SW 1271 (cell line): ENCODE data around the gene TP53I11.

Source experiments
- DNase-seq, 2 experiments: peaks; one replicate each; lab custom pipeline; 2025; lab: John Stamatoyannopoulos, UW

TP53I11 gene

DNA sequence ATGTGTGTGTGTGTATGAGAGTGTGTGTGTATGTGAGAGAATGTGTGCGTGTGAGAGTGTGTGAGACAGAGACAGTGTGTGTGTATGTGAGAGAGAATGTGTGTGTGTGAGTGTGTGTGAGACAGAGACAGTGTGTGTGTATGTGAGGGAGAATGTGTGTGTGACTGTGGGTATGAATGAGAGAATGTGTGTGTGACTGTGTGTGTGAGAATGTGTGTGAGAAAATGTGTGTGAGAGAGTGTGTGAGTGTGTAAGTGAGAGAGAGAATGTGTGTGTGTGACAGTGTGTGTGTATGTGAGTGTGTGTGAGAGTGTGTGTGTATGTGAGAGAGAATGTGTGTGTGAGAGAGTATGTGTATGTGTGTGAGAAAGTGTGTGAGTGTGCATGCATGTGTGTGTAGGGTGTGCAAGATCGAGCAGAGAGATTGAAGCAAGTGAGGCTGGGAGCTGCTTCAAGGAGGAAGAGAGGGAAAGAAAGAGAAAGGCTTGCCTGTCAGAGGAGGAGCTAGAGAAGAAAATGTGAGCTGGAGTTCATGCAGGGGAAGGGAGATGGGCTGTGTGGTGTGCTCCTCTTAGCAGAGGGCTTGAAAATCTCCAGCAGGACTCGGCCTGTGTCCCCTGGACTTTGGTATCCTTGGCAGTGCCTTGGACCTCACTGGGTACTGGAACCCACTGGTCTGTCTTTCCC lies 27.7 kb upstream of the TP53I11 start:
- no peak for DNase-seq

DNA sequence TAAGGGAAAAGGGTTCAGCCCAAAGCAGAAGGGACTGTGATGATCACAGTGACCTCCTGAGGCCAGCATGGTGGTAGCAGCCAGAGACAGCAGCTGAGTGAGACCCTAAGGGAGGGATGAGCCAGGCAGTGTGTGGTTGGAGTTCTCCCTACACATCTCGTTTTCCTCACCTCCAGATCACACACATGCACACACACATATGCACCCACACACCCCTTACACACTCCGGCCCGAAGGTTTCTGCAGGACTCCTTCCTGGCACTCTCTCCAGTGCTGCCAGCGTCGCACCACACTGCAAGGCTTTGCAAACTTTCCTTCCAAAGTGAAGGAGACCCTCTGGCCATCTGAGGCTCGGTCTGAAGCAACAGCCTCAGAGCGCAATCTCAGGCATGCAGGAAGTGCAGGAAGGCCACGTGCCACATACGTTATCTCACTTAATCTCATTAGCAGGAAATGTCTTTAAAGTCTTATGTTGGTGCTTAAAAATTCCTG lies 26.9 kb upstream of the TP53I11 start:
- no peak for DNase-seq

GRCh38 chr11:44976576-44976975 lies 25.9 kb upstream of the TP53I11 start:
- DNase-seq: no peak

GRCh38 chr11:44974402-44975000 lies 23.8 kb upstream of the TP53I11 start:
- DNase-seq: no peak

- DNase-seq: no peak
Observed at GRCh38 chr11:44973632-44974401, 23.1 kb upstream of the TP53I11 start.

DNA sequence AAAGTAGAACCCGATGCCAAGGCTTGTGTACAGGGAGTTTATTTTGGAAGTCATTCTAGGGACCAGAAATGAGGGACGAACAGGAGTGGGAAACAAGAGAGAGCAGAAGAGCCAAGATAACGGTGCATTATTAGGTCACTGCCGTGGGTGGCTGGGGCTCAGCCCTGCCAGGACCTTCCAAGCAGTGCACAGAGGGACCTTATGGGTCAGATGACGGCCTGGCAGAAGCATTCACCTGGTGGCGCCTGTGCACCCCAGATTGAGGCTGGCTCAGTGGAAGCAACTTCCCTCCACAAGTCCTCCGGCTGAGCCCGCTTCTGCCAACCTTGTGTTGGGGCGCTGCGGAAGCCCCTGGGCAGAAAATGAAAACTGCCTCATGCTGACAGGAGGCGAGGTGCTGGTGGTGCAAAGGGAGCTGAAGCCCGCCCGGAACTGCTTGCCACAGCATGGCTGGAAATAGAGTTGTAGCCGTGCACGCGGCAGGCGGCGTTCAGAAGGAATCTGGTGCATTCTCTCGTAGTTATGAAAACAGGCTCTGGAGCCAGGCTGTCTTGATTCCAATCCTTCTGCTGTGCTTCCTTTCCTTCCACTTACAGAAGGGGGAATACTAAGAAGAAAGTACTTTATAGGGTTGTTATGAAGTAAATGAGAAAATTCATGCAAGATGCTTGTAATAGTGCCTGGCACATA lies 22.2 kb upstream of the TP53I11 start:
- no peak for DNase-seq

- no peak for DNase-seq
Observed at GRCh38 chr11:44971185-44971584, 20.5 kb upstream of the TP53I11 start.

- DNase-seq: no peak
Observed at GRCh38 chr11:44970293-44970692, 19.6 kb upstream of the TP53I11 start.

DNA sequence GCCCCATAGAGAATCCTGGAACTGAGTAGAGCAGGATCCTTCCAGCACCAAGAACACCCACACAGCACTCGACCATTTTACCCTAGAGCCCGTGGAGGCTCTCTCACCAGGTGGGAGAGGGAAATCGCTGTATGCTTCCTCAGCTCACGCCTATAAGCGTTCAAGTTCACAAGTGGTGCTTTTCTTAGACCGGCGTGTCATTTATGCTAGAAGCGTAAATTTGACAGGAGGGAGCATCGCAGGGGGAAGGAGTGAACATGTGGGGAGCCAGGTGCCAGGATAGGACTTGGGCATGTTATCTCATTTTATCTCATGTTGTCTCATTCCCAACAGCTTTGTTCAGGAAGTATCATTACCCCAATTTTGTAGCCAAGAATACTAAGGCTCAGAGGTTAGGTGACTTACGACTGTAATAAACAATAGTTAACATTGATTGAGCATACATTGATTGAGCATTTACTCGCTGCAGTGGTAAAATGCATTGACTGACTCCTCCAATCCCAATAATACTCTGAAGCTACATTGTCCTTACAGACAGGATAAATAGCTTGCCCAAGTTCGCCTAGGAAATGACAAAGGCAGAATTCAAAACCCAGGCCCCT lies 19.1 kb upstream of the TP53I11 start:
- no peak for DNase-seq

DNA sequence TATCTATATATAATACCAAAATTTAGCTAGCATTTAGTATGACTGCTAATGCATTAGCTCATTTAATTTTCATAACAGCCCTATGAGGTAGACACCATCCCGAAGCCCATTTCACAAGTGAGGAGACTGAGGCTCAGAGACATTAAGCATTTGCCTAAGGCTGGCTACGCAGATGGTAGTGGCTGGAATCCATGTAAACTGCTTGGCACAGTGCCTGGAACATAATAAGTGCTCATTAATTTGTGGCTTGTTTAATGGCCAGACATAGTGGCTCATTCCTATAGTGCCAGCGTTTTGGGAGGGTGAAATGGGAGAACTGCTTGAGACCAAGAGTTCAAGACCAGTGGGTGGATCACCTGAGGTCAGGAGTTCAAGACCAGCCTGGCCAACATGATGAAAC lies 17.8 kb upstream of the TP53I11 start:
- DNase-seq: no peak

DNA sequence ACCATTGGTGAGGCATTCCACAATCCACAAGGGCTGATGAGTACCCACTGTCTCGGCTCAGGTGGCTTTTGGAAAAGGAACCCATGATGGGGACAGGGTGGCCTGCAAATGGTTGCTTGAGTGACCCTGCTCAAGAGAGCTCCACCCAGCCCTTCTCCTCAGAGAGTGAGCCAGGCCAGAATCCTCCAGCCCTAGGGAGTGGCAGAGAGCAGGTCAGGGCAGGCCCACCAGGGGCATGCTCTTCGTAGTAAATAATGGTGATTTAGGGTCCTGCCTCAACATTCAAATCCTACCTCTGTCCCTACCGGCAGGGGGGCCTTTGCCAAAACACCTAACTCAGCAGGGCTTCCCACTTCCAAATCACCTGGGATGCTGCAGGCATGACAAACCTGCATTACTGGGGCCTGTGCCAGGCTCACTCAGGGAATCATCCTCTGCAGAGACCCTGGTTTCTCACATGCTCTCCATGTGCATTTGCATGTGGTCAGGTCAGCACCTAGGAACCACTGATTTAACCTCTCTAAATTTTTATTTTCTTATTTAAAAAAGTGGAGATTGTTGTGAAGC lies 17.3 kb upstream of the TP53I11 start:
- DNase-seq: no peak

GRCh38 chr11:44966694-44967093 lies 16.0 kb upstream of the TP53I11 start:
- no peak for DNase-seq

DNA sequence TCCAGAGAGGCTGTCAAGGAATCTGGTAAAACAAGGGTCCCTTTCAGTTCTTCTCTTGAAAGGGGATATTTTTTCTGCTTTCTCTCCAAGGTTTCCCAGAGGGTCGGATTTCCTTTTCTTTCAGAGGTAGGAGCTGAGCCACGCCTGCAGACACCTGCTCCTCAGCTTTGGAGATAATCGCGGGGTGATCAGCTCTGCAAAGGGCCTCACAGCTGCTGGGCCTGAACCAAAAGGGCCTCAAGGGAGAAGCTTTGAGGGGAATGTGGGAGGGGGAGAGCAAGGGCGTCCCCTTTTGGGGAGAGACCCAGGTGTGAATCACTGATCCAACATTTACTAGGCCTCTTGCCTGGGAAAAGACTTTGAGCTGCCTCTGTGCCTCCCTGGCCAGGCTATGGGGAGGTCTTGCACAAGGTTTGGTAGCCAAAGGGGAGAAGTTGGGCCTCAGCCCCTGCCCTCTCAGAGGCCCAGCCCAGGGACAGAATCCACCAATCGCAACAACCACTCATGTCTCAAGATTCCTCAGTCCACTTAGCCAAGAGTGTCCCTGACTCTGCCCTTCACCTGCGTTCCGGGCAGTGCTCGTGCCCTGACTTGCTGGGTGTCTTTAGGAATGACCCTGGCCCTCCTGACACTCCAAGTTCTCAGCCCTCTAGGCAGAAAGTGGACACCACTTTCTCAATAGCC lies 14.0 kb upstream of the TP53I11 start:
- DNase-seq: no peak

DNA sequence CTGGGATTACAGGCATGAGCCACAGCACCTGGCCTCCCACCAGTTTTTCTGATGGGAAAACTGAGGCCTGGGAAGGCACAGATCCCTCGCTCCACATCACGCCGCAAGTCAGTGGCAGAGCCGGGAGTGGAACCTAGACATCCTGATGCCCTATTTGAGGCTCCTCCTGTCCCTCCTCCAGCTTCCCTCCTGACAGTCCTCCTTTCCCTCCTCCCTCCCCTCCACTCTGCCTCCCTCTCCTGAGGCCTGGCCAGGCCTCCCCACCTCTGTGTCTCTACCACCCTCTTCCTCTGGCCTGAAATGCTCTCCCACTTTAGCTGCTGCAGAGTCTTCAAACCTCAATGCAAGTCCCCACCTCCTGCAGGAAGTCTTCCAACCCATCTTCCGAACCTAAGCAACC lies 13.3 kb upstream of the TP53I11 start:
- DNase-seq: no peak

- DNase-seq: no peak
Observed at GRCh38 chr11:44963136-44963535, 12.5 kb upstream of the TP53I11 start.

DNA sequence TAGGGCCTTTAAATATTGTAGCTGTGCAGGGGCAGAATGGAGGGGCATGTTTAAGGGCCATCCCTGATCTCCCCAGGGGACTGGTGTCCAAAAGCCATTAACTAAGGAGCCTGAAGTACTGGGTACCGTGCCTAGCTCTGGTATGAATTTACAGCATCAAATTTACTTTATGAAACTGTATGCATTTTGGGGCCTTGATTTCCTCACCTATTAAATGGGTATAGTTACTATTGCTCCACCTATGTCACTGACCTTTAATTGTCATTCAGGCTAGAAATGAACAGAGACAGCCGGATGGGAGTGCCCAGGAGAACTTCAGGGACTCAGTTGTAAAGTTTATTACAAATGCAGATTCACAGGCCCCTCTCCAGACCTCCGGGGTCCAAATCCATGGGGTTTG lies 11.8 kb upstream of the TP53I11 start:
- DNase-seq: no peak

DNA sequence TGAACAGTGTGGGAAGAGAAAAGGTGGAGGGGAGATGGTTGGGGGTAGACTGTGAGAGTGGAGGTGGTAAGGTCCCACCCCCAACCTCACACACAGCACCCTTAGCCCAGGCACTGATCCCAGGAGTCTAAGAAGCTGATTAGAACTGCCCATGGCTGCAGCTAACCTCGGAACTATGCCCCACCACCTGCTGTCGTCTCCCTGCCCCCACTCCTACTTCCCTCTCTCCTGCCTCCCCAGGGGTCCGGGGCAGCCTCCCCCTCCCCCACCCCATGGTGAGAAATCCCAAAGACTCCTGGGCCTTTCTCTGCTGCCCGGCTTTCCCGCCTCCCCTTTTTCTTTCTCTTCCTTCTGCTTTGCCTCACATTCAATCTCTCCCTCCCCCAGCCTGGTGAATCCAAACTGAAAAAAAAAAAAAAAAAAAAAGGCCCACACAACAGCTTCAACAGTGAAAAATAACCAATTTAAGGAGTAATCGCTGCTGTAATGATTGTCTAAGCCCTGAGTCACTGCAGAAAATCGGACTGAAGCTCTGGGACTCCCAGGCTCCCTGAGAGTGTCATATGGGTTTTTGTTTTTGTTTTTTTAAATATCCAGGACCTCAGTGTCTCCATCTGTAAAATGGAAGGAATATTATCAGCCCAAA lies 9.6 kb upstream of the TP53I11 start:
- no peak for DNase-seq

GRCh38 chr11:44959064-44959463 lies 8.4 kb upstream of the TP53I11 start:
- DNase-seq: no peak

GRCh38 chr11:44957776-44958564 lies 7.3 kb upstream of the TP53I11 start:
- no peak for DNase-seq

DNA sequence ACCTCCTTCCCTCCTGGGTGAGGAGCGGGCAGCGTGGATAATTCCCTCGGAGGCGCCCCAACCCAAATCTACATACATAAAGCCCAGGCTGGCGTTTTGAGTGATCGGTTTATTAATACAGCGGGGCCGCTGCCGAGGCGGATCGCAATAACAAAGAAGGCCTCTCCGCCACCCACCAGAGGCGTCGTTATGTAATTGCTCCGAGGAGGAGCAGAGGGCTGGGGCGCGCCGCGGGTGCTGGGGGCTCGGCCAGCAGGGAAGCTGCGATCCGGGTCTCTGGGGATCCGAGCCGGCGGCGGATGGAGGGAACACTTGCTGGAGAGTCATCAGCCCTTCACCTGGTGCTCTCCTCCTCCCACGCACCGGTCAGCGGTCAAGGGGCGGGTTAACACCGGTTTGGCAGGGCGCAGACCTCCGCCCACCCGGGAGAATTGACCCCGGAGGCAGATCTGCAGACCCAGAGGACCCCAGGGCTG lies 6.4 kb upstream of the TP53I11 start:
- no peak for DNase-seq
